GM21723 (cell line): Measurements from ENCODE around the gene ABCG1.

Source experiments
- ATAC-seq: cut with Tn5 transposase; IDR thresholded peaks from one replicate; pipeline ENCODE4 v1.9.1; 2021; ENCODE audit warnings: mild to moderate bottlenecking, moderate library complexity; ENCODE audit not compliant: unreplicated experiment

ABCG1 gene

GRCh38 chr21:42265231-42265812 lies 46.4 kb downstream of the ABCG1 start:
- ATAC-seq = no peak

- ATAC-seq = no peak
Observed at GRCh38 chr21:42266971-42267556, 48.1 kb downstream of the ABCG1 start.

- ATAC-seq = no peak
Observed at GRCh38 chr21:42269386-42269785, 50.4 kb downstream of the ABCG1 start.

GRCh38 chr21:42271065-42271464 lies 52.1 kb downstream of the ABCG1 start:
- ATAC-seq = no peak

GRCh38 chr21:42272109-42272962 lies 53.4 kb downstream of the ABCG1 start:
- ATAC-seq = no peak

GRCh38 chr21:42272984-42273600 lies 54.2 kb downstream of the ABCG1 start:
- ATAC-seq = no peak

- ATAC-seq = no peak
Observed at GRCh38 chr21:42276076-42276475, 57.1 kb downstream of the ABCG1 start.

GRCh38 chr21:42276526-42277154 lies 57.7 kb downstream of the ABCG1 start:
- ATAC-seq = no peak

- no peak for ATAC-seq
Observed at GRCh38 chr21:42277593-42277992, 58.7 kb downstream of the ABCG1 start.

GRCh38 chr21:42278451-42279149 lies 59.7 kb downstream of the ABCG1 start:
- no peak for ATAC-seq

GRCh38 chr21:42279341-42279871 lies 60.5 kb downstream of the ABCG1 start:
- no peak for ATAC-seq

- ATAC-seq = no peak
Observed at GRCh38 chr21:42279888-42280287, 60.9 kb downstream of the ABCG1 start.

GRCh38 chr21:42280356-42281180 lies 61.6 kb downstream of the ABCG1 start:
- no peak for ATAC-seq

GRCh38 chr21:42281181-42281680 lies 62.3 kb downstream of the ABCG1 start:
- no peak for ATAC-seq

- ATAC-seq = no peak
Observed at GRCh38 chr21:42282021-42282420, 63.1 kb downstream of the ABCG1 start.

- no peak for ATAC-seq
Observed at GRCh38 chr21:42282715-42283114, 63.8 kb downstream of the ABCG1 start.

- no peak for ATAC-seq
Observed at GRCh38 chr21:42285569-42286245, 66.8 kb downstream of the ABCG1 start.

- ATAC-seq = no peak
Observed at GRCh38 chr21:42286416-42286815, 67.5 kb downstream of the ABCG1 start.
